ENCODE results near the gene HMG20A.

The HMG20A gene

DNA sequence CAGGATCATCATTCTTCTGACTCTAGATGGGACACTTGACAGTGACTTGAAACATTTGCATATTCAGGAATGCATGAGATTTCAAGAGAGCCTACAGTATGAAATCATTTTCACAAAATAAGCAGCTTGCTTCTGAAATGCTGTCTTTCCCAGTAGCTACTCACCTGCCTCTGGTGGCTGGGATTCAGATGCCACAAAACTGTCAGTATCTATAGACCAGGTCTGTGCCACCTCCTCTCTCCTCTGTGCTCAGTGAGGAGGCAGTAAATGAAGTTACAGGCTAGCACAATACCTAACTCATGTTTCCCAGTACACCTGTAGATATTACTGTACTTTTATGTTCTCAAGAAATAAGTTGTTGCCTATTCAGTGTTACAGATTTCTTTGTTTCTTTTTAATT is 64.3 kb downstream of the HMG20A start (continued):
- TF ChIP-seq, protein P1, sequence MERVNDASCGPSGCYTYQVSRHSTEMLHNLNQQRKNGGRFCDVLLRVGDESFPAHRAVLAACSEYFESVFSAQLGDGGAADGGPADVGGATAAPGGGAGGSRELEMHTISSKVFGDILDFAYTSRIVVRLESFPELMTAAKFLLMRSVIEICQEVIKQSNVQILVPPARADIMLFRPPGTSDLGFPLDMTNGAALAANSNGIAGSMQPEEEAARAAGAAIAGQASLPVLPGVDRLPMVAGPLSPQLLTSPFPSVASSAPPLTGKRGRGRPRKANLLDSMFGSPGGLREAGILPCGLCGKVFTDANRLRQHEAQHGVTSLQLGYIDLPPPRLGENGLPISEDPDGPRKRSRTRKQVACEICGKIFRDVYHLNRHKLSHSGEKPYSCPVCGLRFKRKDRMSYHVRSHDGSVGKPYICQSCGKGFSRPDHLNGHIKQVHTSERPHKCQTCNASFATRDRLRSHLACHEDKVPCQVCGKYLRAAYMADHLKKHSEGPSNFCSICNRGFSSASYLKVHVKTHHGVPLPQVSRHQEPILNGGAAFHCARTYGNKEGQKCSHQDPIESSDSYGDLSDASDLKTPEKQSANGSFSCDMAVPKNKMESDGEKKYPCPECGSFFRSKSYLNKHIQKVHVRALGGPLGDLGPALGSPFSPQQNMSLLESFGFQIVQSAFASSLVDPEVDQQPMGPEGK (CRISPR knock-in tag; IDR thresholded peaks at IDR 0.05; ENCODE audit: borderline replicate concordance), result no peak

DNA sequence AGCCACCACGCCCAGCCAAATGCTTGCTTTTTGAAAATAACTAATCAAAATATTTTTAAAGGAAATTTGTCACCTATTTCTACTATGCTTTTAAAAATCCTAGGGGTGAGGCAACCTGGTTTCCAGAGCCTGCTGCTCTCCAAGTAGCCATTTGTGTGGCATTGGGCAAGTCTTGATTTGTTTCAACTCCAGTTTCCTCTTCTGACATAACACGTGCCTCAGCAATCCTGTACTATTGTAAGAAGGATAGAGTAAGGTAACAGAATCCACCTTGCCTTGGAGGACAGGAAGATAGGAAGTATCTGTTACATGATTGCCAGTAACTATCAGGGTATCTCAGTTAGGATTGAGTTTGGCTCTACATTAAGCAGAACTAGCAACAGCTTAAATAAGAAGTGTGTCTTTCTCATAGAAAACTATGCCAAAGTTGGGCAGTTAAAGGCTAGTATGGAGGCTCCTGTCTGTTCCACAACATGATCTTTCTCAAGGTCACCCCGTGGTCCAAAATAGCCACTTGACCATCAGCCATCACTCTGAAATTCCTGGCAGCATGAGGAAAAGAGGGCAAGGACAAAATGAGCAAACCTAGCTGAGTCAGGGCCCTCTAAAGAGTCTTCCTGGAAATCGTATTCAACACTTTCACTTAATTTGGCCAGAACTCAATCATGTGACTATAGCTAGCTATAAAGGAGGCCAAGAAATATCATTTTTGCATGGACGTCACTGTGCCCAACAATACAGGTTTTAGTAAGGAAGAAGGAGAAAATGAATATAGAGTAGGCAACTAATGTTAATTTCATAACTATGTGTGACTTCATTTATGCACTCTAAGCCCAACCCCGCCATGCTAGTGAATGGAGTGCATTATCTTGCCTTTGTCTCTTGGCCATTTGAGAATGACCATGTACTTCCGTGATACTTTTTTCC is 66.1 kb downstream of the HMG20A start:
- no peak for ATAC-seq
- TF ChIP-seq, protein P2, sequence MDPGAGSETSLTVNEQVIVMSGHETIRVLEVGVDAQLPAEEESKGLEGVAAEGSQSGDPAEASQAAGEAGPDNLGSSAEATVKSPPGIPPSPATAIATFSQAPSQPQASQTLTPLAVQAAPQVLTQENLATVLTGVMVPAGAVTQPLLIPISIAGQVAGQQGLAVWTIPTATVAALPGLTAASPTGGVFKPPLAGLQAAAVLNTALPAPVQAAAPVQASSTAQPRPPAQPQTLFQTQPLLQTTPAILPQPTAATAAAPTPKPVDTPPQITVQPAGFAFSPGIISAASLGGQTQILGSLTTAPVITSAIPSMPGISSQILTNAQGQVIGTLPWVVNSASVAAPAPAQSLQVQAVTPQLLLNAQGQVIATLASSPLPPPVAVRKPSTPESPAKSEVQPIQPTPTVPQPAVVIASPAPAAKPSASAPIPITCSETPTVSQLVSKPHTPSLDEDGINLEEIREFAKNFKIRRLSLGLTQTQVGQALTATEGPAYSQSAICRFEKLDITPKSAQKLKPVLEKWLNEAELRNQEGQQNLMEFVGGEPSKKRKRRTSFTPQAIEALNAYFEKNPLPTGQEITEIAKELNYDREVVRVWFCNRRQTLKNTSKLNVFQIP (CRISPR knock-in tag; IDR thresholded peaks at IDR 0.05; ENCODE audit: borderline replicate concordance, low read depth), result no peak
- TF ChIP-seq ESRRG (CRISPR knock-in tag; IDR thresholded peaks at IDR 0.05), result no peak
- TF ChIP-seq ZNF565 (CRISPR knock-in tag; conservative IDR thresholded peaks at IDR 0.05; ENCODE audit: low read depth), result no peak

DNA sequence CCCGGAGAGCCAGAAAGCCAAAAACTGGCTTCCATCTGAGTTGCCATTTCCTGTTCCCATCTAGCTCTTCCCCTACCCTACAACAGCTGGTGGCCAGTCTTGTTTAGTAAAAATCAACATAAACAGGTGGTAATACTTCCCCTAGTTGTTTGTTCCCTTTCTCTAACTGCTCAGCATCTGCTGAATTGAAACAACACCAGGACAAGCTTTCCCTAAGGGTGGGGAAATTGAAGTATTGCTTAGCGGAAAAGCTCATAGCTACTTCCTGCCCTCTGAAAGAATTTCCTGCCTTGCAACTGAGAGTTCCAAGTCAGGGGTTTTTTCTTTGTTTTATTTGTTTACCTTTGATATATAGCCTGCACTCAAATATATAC is 66.8 kb downstream of the HMG20A start:
- TF ChIP-seq TCF4 (CRISPR knock-in tag; IDR thresholded peaks at IDR 0.05; ENCODE audit: borderline replicate concordance), result no peak
- TF ChIP-seq, protein P1 (CRISPR knock-in tag; IDR thresholded peaks at IDR 0.05; ENCODE audit: borderline replicate concordance), result no peak
- no peak for TF ChIP-seq OSR1 (CRISPR knock-in tag; IDR thresholded peaks at IDR 0.05)
- TF ChIP-seq PPARA (CRISPR knock-in tag; IDR thresholded peaks at IDR 0.05; ENCODE audit: borderline replicate concordance), result no peak
- no peak for TF ChIP-seq ZFP3 (CRISPR knock-in tag; IDR thresholded peaks at IDR 0.05)
- TF ChIP-seq ZC3H10 (CRISPR knock-in tag; IDR thresholded peaks at IDR 0.05), result no peak
- no peak for ATAC-seq

DNA sequence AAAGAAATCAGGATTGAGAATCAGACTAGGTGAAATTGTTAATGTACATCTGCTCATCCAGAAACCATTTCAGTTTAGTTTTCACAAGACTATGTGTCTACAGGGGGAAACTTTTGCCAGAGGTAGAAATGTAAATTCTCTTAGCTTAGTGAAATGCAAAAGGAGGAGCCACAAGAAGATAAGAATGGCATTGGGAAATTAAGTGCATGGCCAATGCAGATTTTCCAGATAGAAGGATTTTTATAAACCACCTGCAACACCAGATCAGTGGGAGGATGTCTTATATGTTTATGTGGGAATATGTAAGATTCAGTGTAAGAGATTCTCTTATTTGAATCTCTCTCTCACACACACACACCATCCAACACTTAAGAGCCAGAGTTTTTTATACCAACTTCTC is 67.2 kb downstream of the HMG20A start:
- no peak for TF ChIP-seq RARB (CRISPR knock-in tag; IDR thresholded peaks at IDR 0.05)
- TF ChIP-seq, protein P1 (CRISPR knock-in tag; IDR thresholded peaks at IDR 0.05; ENCODE audit: borderline replicate concordance), result no peak
- no peak for TF ChIP-seq PPARA (CRISPR knock-in tag; IDR thresholded peaks at IDR 0.05; ENCODE audit: borderline replicate concordance)
- no peak for TF ChIP-seq BACH2 (CRISPR knock-in tag; IDR thresholded peaks at IDR 0.05; ENCODE audit: borderline replicate concordance)
- TF ChIP-seq, protein P3, sequence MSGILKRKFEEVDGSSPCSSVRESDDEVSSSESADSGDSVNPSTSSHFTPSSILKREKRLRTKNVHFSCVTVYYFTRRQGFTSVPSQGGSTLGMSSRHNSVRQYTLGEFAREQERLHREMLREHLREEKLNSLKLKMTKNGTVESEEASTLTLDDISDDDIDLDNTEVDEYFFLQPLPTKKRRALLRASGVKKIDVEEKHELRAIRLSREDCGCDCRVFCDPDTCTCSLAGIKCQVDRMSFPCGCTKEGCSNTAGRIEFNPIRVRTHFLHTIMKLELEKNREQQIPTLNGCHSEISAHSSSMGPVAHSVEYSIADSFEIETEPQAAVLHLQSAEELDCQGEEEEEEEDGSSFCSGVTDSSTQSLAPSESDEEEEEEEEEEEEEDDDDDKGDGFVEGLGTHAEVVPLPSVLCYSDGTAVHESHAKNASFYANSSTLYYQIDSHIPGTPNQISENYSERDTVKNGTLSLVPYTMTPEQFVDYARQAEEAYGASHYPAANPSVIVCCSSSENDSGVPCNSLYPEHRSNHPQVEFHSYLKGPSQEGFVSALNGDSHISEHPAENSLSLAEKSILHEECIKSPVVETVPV (CRISPR knock-in tag; IDR thresholded peaks at IDR 0.05), result no peak
- TF ChIP-seq ZC3H10 (CRISPR knock-in tag; IDR thresholded peaks at IDR 0.05), result no peak
- TF ChIP-seq ARNTL (CRISPR knock-in tag; IDR thresholded peaks at IDR 0.05; ENCODE audit: borderline replicate concordance, low read depth), result no peak
- TF ChIP-seq CSDC2 (CRISPR knock-in tag; IDR thresholded peaks at IDR 0.05), result no peak
- TF ChIP-seq, protein P4, sequence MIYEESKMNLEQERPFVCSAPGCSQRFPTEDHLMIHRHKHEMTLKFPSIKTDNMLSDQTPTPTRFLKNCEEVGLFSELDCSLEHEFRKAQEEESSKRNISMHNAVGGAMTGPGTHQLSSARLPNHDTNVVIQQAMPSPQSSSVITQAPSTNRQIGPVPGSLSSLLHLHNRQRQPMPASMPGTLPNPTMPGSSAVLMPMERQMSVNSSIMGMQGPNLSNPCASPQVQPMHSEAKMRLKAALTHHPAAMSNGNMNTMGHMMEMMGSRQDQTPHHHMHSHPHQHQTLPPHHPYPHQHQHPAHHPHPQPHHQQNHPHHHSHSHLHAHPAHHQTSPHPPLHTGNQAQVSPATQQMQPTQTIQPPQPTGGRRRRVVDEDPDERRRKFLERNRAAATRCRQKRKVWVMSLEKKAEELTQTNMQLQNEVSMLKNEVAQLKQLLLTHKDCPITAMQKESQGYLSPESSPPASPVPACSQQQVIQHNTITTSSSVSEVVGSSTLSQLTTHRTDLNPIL (CRISPR knock-in tag; IDR thresholded peaks at IDR 0.05; ENCODE audit: low read depth), result no peak
- no peak for ATAC-seq

Measured in SK-N-SH treated with all-trans-retinoic acid at 6 μM for 48 hours (cell line).